A673 (cell line): ENCODE results near the gene NFS1. TPM values are rescaled to one million over a fixed set of nuclear protein-coding genes. Genes with fewer than 3 reads are reported as not detected.

ENCODE experiments used
- total RNA-seq: library from RNA; stranded (reverse); gene quantifications from 2 replicates; pipeline ENCODE4 v1.2.3, GENCODE V29; 2021

Gene NFS1
- total RNA-seq, 1 experiment from 2014 or later = 22.2 TPM

Other genes starting within 250 kb of the NFS1 start
- gene CEP250, start 243.8 kb downstream of the NFS1 start, total RNA-seq = 56.6 and 59.0 TPM in 2 replicates
- not detected in 2 replicates for gene C20orf173, start 169.7 kb downstream of the NFS1 start, total RNA-seq
- 256 and 258 TPM in 2 replicates for gene ERGIC3, start 157.3 kb downstream of the NFS1 start, total RNA-seq
- 0.67 and 1.2 TPM in 2 replicates for gene SPAG4, start 83.5 kb downstream of the NFS1 start, total RNA-seq
- gene CPNE1, start 34.5 kb downstream of the NFS1 start, total RNA-seq = 273 TPM in 2 replicates
- gene RBM12, start 34.5 kb downstream of the NFS1 start, total RNA-seq = 114 and 124 TPM in 2 replicates
- gene ROMO1, start 53 bp upstream of the NFS1 start, total RNA-seq = 134 and 153 TPM in 2 replicates
- gene RBM39, start 42.9 kb upstream of the NFS1 start, total RNA-seq = 316 and 329 TPM in 2 replicates
- gene PHF20, start 72.7 kb upstream of the NFS1 start, total RNA-seq = 43.0 and 49.6 TPM in 2 replicates